Transverse colon (tissue), 3 donors: ENCODE data around the gene LSM6.

Experiments
- POLR2A ChIP-seq: fragments of 450-650 bp; IDR thresholded peaks from one replicate; pipeline ENCODE4 v1.6.1; 2016; ENCODE audit warnings: antibody characterized with exemption, mild to moderate bottlenecking, moderate library complexity
- TF ChIP-seq, protein P1 (sequence below), 5 experiments: fragments of 200-600 bp in 3 of 5; fragments of 450-650 bp in 2 of 5; sonication (generic) in 3 of 5; IDR thresholded peaks; 1 replicate in 2 of 5; 2 replicates in 3 of 5; pipeline ENCODE4 v1.5.1; 2016 to 2017; ENCODE audit warnings: antibody characterized with exemption in 5 of 5, inconsistent platforms in 3 of 5, mild to moderate bottlenecking in 2 of 5, moderate library complexity in 1 of 5

GRCh38 chr4:146170149-146170548 lies 5.4 kb upstream of the LSM6 start:
- TF ChIP-seq, protein P1, sequence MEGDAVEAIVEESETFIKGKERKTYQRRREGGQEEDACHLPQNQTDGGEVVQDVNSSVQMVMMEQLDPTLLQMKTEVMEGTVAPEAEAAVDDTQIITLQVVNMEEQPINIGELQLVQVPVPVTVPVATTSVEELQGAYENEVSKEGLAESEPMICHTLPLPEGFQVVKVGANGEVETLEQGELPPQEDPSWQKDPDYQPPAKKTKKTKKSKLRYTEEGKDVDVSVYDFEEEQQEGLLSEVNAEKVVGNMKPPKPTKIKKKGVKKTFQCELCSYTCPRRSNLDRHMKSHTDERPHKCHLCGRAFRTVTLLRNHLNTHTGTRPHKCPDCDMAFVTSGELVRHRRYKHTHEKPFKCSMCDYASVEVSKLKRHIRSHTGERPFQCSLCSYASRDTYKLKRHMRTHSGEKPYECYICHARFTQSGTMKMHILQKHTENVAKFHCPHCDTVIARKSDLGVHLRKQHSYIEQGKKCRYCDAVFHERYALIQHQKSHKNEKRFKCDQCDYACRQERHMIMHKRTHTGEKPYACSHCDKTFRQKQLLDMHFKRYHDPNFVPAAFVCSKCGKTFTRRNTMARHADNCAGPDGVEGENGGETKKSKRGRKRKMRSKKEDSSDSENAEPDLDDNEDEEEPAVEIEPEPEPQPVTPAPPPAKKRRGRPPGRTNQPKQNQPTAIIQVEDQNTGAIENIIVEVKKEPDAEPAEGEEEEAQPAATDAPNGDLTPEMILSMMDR (IDR thresholded peaks at IDR 0.05), result no peak
- no peak for TF ChIP-seq POLR2A
